ENCODE measurements around the gene TAF3.
"Not testable (repeated sequence)": the region's sequence is repeated elsewhere in the genome, so short reads cannot be mapped to it uniquely, and the experiment has no call there.

Gene TAF3, protein sequence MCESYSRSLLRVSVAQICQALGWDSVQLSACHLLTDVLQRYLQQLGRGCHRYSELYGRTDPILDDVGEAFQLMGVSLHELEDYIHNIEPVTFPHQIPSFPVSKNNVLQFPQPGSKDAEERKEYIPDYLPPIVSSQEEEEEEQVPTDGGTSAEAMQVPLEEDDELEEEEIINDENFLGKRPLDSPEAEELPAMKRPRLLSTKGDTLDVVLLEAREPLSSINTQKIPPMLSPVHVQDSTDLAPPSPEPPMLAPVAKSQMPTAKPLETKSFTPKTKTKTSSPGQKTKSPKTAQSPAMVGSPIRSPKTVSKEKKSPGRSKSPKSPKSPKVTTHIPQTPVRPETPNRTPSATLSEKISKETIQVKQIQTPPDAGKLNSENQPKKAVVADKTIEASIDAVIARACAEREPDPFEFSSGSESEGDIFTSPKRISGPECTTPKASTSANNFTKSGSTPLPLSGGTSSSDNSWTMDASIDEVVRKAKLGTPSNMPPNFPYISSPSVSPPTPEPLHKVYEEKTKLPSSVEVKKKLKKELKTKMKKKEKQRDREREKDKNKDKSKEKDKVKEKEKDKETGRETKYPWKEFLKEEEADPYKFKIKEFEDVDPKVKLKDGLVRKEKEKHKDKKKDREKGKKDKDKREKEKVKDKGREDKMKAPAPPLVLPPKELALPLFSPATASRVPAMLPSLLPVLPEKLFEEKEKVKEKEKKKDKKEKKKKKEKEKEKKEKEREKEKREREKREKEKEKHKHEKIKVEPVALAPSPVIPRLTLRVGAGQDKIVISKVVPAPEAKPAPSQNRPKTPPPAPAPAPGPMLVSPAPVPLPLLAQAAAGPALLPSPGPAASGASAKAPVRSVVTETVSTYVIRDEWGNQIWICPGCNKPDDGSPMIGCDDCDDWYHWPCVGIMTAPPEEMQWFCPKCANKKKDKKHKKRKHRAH
- 37.1 to 43.5 reads per million in 2 donors for total RNA-seq

DNA sequence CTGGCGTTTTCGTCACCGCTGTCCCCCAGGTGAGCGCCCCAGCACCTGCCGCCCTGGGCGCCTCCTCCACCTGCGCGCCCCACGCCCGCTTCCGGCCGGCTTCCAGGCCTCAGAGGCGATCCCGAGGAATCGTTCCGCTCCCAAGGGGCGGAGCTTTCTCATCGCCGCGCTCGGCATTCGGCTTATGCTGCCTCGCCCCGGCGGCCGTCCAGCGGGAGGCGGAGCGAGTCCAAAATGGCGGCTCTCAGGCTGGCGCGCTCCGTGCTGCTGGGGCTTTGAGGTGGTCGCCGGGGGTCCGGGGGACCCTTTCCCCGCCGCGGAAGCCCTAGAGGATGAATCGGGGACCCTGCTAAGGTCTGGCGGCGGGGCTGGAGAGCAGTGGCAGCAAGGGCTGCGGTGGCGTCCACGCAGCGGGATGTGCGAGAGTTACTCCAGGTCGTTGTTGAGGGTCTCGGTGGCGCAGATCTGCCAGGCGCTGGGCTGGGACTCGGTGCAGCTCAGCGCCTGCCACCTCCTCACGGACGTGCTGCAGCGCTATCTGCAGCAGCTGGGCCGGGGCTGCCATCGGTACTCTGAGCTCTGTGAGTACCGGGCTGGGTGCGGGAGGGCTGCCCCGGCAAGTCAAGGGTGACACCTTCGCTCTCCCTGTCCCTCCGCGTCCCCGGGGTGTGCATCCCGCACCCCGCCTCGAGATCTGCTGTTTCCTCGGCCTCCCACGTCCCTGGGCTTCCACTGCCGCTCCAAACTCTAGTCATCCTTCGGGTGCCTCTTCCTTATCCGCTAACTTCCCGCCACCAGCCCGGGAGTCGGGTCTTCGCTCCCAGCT, at the start of gene TAF3:
TAF3 (plus strand) TSS at position 211 of the 826 bp plus-strand sequence; CDS start at position 416, 205 bp downstream.
- DNase-seq = peak; percentile 77 to 94 (median 88)

DNA sequence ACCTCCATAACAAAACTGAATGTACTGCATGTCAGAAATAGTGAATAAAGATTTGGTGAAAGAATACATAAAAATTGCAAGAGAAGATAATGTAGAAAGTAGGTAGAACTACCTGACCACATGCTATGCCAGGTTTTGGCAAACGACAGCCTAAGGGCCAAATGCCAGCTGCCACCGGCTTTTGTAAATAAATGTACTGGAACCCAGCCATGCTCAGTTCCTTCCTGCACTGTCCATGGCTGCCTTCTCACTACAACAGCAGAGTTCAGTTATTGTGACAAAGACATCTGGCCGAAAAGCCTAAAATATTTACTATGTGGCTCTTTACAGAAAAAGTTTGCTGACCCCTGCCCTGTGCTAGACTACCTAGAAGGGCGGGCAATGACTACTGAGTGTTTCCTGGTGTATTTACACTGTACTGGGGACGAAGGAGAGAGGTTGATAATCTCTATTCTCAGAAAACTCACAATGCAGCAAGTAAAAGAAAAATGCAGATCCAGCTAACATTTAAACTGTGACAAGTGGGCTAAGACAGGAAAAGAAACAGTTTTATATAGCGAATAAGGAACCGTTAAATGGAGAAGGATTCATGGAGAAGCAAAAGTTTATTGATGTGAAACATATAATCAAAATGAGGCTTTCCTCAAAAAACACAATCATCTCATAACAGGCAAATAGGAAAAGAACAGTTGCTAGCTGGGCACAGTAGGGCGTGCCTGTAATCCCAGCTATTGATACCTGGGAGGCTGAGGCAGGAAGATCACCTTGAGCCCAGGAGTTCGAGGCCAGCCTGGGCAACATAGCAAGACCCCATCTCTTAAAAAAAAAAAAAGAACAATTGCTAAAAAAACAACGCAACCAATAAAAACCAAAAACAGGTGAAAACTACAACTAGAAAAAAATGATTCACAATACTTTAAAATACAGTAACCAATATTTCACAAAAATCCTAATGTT, 44.2 kb upstream of the TAF3 start:
- no peak for DNase-seq

DNA sequence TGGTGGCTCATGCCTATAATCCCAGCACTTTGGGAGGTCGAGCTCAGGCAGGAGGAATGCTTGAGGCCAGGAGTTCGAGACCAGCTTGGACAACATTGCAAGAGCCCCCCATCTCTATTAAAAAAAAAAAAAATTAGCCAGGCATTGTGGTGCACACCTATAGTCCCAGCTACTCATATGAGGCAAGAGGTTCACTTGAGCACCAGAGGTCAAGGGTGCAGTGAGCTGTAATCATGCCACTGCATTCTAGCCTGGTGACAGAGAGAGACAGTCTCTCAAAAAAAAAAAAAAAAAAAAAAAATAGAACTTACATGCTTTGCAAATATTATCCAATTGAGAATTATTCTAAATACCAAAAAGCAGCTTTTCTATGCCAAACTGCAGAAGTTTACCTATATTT, 41.5 kb upstream of the TAF3 start:
- no peak for DNase-seq

DNA sequence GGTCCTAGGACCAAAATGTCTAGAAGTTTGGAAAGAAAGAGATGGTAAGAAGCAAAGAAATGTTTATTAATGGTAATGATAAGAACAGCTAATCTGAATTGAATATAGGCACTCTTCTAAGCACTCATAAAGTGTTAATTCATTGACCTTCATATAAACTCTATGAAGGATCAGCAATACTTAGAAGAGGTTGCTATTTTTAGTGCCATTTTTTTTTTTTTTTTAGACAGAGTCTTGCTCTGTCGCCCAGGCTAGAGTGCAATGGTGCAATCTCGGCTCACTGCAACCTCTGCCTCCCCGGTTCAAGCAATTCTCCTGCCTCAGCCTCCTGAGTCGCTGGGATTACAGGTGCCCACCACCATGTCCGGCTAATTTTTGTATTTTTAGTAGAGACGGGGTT, 36.1 kb upstream of the TAF3 start:
- DNase-seq = not testable (repeated sequence)

DNA sequence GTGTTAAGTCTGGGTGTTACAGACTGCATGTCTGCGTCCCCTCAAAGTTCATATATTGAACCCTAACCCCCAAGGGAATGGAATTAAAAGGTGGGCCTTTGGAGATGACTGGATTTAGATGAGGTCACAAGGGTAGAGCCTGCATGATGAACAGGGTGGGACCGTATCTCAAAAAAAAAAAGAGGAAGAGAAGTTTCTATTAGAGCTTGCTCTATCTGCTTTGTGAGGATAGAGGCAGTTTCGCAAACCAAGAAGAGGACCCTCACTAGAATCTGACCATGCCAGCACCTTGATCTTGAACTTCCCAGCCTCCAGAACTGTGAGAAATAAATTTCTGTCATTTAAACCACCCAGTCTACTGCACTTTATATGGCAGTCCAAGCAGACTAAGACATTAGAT, 31.9 kb upstream of the TAF3 start:
- DNase-seq = no peak

DNA sequence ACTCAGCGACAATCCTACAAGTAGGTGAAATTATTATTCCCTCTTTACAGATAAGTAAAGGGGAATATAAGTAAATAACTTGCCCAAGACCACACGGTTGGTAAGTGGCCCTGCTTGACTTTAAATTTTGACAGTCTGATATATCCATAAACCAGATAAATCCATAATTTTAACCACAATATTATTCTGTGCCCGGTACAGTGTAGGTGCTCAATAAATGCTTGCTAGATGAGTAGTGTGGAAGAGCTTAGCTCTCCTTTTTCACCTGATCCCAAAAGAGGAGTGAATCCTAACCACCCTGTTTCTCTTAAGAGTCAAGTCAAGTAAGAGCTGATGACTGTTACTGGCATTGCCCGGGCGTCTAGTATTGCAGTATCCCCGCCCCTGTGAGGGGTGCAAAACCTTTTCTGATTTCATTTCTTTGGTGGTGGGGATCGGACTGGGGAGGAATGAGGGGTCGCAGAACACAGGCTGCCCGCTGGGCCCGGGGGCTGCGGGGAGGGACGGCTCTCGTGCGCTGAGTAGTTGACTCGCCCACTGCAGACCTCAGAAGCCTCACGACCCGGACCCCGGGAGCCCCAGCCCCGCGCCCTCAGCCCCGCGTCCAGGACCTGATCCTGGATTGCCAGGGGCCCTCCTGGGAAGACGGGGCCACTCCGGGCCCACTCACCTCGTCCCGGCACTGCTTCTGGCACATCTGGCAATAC, 31.0 kb upstream of the TAF3 start:
- DNase-seq = peak in 3 of 5 experiments; percentile 1 to 28 (median 10)

DNA sequence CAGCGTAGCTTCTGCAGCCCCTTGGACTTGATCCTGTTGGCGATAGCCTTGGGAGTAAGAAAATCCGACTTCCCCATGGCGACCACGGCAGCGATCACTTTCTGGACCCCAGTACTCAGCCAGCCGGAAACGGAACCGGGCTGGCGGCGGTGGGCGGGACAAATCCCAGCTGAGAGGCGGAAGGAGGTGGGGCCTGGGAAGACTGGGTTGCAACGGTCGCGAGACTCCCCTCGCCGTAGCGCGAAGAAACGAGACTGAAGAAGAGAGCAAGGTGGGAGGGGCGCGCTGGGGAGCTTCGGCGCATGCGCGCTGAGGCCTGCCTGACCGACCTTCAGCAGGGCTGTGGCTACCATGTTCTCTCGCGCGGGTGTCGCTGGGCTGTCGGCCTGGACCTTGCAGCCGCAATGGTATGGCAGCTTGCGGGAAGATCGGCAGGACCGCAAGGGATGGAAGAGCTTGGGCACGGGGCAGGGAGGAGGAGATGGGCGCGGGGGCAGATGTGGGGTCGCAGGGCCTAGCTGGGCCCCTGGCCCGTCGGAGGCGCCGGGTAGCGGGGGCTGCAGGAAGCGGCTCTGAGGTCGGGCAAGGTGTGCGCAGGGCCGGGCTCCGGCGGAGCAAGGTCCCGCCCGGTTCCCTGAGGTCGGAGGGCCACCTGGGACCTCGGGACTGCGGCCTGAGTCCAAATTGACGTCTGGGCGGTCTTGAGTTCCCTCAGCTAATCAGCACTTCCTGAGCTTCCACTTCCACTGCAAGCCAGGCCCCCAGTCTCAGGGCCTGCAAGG, 30.3 kb upstream of the TAF3 start, which contains the start of the genes ATP5F1C and KIN:
ATP5F1C (plus strand) TSS at position 321 of the 782 bp plus-strand sequence; CDS start at position 352, 31 bp downstream.
KIN (minus strand) TSS at position 137 of the 782 bp plus-strand sequence; CDS start at position 77, 60 bp downstream.
- peak; percentile 90 to 97 (median 95) for DNase-seq

DNA sequence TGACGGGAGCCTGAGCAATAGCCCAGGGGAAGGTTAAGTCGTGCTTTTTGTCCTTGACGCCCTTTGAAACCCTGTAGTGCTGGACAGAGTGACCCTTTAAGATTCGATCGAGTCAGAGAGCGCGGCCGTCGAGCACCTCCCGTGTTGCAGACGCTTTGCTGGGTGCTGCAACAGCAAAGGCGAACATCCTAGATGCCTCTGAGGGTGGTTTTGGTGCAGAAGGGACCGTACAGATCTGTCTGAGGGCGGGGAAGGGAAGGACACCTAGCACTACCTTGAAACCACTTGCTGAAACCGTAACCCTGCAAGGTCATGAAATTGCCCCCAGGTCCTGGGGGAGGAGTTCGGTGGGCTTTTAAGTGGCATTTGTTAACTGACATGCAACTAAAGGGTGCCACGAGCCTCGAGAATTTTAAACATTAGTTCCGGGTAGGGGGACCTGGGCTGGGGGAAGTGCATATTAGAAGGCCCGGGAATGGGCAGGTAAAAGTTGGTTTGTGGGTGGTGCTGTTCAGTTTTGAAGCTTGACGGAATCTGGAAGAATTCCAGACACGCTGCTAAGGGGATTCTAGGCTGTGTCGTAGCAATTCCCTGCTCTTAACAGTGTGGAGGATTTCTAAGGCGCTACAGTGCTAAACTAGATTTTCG, 29.5 kb upstream of the TAF3 start:
- DNase-seq = peak in 2 of 5 experiments; percentile 1 to 7

DNA sequence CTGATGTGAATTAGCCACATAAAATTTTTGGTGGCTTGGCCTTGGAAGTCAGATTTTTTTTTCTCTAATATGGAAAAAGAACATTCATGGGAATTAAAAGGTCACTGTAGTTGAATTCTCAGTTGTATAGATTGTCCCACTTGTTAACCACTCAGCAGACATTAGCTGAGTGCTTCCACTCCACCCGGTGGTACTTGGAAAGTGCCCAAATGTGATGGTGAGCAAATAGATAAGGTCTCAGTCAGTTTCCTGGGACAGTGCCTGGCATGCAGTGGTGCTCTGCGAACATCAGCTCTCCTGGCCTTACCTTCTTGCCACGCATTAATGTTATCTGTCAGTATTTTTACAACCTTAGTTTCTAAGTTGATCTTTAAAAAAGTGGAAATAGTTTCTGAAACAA, 28.9 kb upstream of the TAF3 start:
- DNase-seq = no peak

DNA sequence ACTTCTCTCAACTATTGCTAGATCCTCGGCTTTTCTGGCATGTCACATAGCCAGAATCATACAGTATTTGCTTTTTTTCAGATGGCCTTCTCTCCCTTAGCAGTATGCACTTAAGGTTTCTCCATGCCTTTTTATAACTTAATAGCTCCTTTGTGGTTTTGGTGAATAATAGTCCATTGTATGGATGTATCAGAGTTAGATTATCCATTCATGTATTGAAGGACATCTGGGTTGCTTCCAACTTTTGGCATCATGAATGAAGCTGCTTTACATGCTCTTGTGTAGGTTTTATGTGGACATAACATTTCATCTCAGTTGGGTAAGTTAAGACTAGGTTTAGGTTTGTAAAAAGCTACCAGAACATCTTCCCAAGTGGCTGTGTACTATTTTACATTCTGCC, 25.8 kb upstream of the TAF3 start:
- DNase-seq = no peak

DNA sequence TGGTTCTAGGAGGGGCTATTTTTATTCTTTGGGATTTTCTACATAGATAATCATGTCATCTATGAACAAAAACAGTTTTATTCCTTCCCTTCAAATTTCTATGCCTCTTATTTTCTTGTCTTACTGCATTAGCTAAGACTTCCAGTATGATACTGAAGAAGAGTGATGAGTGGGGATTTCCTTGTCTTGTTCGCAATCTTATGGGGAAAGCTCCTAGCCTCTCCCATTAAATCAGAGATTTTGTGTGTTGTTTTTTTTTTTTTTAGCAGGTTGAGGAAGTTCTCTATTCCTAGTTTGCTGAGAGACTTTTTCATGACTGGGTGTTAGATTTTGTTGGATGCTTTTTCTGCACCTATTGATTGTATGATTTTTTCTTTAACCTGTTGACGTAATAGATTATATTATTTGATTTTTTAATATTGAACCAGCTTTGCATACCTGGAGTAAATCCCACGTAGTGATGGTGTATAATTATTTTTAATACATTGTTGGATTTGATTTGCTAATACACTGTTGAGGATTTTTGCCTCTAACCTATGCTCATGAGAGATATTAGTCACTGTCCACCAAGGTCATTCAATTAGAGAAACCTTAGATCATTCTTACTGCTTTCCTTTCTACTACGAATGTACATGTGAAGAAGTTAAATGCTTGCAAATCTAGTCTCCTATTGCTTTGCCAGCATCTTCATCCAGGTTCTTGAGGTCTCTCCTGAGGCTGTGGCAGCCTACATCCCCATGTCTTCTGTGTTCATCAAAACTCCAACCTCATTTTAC, 23.9 kb upstream of the TAF3 start:
- DNase-seq = no peak

DNA sequence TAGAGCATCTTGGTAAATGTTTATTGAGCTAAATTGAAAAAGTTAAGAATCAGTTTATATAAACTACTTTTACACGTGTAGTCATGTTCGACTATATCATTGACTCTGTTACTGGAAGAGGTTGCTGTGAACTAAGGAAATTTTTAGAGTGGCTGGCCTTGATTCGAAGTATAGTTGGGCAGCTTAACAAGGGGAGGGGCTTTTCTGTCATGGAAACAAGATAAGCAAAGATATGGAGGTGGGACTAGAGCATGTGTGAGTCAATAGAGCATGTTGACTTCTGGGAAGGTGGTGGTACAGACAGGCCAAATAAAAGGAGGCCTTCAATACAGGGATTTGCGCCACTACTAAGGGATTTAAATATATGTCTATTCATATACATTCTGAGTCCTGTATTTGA, 22.7 kb upstream of the TAF3 start:
- no peak for DNase-seq

DNA sequence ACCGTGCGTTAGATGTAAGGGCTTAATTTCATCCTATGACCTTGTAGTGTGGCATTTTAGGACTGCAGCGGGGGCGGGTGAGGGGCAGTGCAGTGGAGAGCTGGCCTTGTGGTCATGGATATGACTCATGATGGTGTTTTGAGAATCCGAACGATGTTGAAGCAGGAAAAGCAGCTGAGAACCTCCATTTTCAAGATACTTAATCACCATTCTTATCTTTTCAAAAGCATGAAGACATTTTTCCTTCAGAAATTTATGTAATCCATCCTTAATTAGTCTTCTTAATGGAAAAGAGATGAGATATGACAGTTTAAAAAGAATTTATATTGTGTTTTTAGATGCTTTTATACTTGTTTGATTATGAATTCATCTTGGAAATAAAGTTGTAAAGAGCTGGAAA, 20.7 kb upstream of the TAF3 start:
- peak in 1 of 5 experiments; percentile 44 for DNase-seq

DNA sequence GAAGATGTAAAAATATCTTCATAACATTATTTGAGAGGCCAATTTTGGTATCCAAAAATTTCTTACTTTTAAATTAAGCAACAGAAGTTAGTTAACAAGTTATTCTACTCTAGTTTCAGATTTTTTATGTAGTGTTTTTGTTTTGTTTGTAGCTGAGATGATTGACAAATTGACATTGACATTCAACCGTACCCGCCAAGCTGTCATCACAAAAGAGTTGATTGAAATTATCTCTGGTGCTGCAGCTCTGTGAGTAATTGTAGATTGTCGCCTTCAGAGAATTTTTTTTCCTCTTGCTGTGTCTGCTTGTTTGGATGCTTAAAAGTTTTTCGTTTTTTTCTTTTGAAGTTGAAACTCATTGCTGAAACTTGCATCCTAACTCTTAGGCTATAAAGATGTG, 15.7 kb upstream of the TAF3 start:
- DNase-seq = no peak

DNA sequence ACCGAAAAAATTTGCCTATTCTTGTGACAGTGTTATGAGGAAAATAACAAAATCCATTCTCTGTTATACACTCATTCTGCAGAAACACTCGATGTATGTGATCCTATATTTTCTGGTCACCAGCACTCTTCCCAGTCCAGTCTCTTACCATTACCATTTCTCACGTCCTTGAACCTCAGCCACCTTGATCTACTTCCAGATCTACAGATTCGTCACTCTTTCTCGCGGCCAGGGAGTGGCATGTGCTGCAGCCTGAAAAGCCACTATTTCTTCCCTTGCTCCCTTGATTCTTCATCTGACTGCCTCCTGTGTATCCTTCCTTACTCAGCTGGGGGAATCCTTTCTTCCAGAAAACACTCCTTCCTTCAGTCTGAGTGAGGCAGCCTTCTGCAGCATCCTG, 14.1 kb upstream of the TAF3 start:
- DNase-seq = no peak

DNA sequence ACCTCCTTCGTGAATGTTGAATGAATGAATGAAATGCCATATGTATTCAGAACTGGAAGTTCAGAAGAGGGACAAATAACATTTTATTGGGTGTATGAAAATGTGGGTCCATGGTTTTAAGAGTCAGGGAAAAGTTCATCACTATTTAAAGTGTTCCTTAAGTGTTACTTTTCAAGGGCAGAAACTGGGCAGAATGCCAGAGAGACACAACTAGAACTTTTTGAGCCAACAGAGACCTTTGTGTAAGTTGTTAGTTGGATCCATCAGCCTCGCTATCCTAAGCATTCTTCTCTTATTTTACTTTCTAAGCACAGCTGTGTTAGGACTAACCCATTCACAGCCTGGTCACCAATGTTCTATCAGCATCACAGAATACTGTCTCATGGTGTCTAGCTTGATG, 13.6 kb upstream of the TAF3 start:
- no peak for DNase-seq

DNA sequence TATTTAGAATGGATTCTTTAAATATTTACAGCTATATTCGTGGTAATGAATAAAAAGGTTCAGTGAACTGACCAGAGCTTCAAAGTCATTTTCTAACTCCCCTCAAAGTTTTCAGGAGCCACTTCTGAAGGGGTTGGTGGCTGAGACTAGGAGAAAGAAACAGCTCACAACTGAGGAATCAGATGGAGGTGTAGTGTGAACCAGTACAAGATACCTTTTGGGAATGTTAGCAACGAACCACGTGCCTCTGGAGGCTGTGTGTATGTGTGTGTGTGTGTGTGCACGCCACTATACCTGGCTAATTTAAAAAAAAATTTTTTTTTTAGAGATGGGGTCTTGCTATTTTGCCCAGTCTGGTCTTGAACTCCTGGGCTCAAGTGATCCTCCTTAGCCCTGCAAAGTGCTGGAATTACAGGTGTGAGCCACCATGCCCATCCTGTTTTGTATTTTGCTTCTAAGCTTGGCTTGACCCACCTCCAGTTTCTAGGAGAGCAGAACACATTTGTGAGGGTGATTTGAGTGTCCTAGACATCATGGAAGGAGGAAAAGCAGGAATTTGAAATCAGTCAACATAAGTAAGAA, 9.5 kb upstream of the TAF3 start:
- no peak for DNase-seq

DNA sequence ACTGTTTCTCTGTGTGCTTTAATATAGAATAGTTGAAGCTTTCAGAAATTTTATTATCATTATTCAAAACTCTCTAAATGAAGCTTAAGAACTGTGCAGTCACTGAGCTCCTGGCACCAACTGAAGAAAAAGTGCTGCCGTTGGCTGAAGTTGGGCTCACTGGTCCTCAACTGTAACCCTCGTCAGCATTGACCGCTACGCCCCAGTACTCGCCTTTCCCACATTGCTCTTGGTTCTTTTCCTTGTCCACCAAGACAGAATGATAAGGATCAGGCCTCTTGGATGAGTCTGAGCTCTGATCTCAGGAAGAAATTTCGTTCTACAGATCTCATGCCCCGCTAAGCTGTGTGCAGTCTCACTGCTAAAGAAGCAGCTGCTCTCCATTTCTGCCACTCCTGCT, 7.9 kb upstream of the TAF3 start:
- no peak for DNase-seq

Data from T-helper 2 cell (primary cell).